Lower lobe of right lung (tissue), 2 donors: Measurements from ENCODE around the gene MELTF. TPM values are rescaled to one million over a fixed set of nuclear protein-coding genes. Genes with fewer than 3 reads are reported as not detected.
A peak's percentile ranks its signal among the peaks of the same experiment; 100 is the strongest.

Experiments
- ATAC-seq, 2 donors: fragments of 200-7000 bp; cut with Tn5 transposase; one replicate each; pipeline ENCODE4 v1.9.1; 2020 to 2022; ENCODE audit warnings: mild to moderate bottlenecking in 2 of 2, moderate library complexity in 2 of 2
- DNase-seq: peaks from one replicate; pipeline ENCODE4 v3.0.0-alpha.2; 2020
- H3K27ac ChIP-seq: fragments of 200-600 bp; one replicate; pipeline ENCODE4 v1.8.0; 2022
- H3K27me3 ChIP-seq: fragments of 200-600 bp; one replicate; pipeline ENCODE4 v1.8.0; 2022; ENCODE audit warnings: low read depth
- H3K36me3 ChIP-seq: fragments of 200-600 bp; one replicate; pipeline ENCODE4 v1.8.0; 2022; ENCODE audit warnings: mild to moderate bottlenecking
- H3K4me1 ChIP-seq: fragments of 200-600 bp; one replicate; pipeline ENCODE4 v1.8.0; 2022
- H3K4me3 ChIP-seq: fragments of 200-600 bp; one replicate; pipeline ENCODE4 v1.8.0; 2022; ENCODE audit warnings: mild to moderate bottlenecking
- H3K9me3 ChIP-seq: fragments of 200-600 bp; one replicate; pipeline ENCODE4 v1.8.0; 2022
- intact Hi-C: fragments of 100-400 bp; cut with DNase I; formaldehyde crosslinking; loops from one replicate; pipeline ENCODE4 v1.11.0; 2022
- total RNA-seq: library from RNA; stranded (reverse); fragmentation: NEBNext Ultra II Directional; extraction: Animal tissue kit (Norgen Biotek cat#: 25700); gene quantifications from one replicate; pipeline ENCODE4 v1.2.1, GENCODE V29; 2021
- TF ChIP-seq, protein P1 (sequence below): fragments of 200-600 bp; IDR thresholded peaks from one replicate; pipeline ENCODE4 v1.8.0; 2022; ENCODE audit warnings: antibody characterized with exemption, mild to moderate bottlenecking
- donor health status: DM: no; HTN: yes; CAD: no; lungs with severe emphysema.

The MELTF gene
- total RNA-seq, 1 donor from 2014 or later = 5.2 TPM

DNA sequence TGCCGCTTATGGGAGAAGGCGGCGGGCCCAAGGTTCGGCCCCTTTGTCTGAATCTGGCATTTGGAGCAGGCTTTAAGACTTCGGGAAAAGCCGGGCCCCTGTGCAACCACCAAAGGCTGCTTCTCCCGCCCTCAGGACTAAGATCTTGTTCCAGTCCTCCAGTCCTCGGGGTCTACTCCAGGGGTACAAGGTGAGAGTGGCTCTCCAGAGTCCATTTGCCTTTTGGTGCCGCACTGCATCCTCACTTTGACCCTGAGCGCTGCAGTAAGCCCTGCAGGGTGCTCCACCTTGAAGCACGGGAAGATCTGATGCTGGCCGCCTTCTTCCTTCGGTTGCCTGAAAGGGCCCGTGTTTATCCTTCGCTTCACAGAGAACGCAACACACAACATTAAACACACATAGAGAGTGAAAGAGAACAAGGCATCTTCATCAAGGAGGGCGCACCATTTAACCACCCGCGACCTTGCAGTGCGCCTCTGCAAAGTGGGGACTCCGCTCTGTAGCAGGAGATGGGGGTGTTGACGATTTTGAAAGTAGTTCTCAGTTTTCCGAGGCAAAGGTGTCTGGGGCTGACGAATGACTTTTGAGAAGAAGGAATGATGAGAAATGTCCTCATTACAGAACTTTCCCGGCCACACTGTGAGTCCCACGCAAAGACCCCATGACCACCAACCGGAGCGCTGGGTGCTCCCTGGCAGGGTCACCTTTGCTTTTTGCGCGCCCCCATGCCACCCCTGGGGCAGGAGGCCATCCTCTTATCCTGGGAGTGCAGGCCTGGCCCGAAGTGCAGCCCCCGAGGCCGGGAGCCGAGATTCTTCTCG, 62.0 kb downstream of the MELTF start:
- Histone ChIP-seq H3K4me3 (peak overlapping the region; percentile 89), H3K27me3 (no peaks in the 10 kb centered on the region), H3K36me3 (peaks cover 5% of the 10 kb centered on the region), H3K9me3 (no peaks in the 10 kb centered on the region), H3K27ac (peak overlapping the region; percentile 84), H3K4me1 (peaks cover 11% of the 10 kb centered on the region)
- ATAC-seq (no peak), DNase-seq (no peak)
- TF ChIP-seq, protein P1, sequence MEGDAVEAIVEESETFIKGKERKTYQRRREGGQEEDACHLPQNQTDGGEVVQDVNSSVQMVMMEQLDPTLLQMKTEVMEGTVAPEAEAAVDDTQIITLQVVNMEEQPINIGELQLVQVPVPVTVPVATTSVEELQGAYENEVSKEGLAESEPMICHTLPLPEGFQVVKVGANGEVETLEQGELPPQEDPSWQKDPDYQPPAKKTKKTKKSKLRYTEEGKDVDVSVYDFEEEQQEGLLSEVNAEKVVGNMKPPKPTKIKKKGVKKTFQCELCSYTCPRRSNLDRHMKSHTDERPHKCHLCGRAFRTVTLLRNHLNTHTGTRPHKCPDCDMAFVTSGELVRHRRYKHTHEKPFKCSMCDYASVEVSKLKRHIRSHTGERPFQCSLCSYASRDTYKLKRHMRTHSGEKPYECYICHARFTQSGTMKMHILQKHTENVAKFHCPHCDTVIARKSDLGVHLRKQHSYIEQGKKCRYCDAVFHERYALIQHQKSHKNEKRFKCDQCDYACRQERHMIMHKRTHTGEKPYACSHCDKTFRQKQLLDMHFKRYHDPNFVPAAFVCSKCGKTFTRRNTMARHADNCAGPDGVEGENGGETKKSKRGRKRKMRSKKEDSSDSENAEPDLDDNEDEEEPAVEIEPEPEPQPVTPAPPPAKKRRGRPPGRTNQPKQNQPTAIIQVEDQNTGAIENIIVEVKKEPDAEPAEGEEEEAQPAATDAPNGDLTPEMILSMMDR = no peak
- intact Hi-C loops = no loop called here

DNA sequence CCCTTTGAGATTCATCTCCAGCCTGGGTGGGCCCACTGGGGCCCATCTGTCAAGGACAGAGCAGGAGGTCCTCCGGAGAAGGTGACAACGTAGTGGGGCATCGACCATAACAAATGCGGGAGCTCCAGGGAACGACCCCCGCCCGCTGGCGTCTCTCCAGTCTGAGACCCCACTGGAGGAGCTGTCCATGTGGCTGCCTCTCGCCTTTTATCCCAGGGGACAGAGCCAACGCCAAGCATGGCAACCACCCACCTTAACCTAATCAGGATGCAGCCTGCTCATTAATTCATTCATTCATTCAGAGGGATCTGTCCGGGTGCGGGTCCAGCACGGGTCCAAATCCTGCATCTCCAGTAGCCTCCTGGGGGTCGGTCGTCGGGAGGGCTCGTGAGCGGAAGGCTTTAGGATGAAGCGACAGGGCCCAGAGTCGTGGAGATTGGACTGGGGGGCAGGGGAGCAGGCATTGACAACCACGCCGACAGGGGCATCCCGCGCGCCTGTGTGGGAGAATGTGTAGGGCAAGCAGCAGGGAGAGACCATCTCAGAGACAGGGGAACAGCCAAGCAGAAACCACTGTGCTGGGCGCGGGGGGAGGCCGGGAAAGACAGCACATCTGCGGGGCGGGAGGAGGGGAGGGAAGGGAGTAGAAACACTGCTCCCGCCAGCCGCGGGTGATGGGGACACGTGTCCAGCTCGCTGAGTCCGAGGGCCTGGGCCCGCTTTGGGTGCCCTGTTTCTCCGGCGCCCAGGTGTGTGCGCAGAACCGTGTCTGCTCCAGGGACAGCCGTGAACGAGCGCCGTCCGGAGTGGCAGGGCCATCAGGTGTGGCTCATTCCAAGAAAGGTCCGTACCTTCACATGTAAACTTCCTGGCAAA, 62.9 kb downstream of the MELTF start:
- no peaks in the 10 kb centered on the region for H3K9me3 ChIP-seq
- intact Hi-C loops = no loop called here
- H3K4me3 ChIP-seq = no peak overlapping the region
- H3K4me1 ChIP-seq = peaks cover 11% of the 10 kb centered on the region
- no peaks in the 10 kb centered on the region for H3K27me3 ChIP-seq
- DNase-seq (no peak), ATAC-seq (no peak)
- TF ChIP-seq, protein P1 = no peak
- H3K27ac ChIP-seq = no peak overlapping the region
- peaks cover 5% of the 10 kb centered on the region for H3K36me3 ChIP-seq

DNA sequence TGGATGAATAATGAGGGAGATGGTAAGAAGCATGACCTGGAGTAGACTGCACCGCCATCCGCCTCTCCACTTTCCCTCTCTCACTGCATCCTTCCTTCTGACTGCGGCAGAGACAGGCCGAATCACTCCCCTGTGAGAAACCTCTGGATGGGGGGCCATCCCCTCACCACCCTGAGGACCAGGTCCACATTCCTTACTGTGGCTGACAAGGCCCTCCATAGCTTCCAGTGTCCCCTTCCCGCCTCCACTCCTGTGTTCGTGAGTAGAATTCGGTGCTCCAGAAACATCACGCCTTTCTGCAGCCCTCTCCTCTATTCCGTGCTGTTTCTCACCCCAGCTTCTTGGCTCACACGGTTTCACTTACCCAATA, 63.8 kb downstream of the MELTF start:
- Histone ChIP-seq H3K9me3 (no peaks in the 10 kb centered on the region), H3K4me1 (peaks cover 11% of the 10 kb centered on the region), H3K36me3 (peaks cover 5% of the 10 kb centered on the region), H3K27ac (no peak overlapping the region), H3K27me3 (no peaks in the 10 kb centered on the region), H3K4me3 (no peak overlapping the region)
- intact Hi-C loops = no loop called here
- DNase-seq = no peak
- ATAC-seq = no peak
- TF ChIP-seq, protein P1 = no peak

DNA sequence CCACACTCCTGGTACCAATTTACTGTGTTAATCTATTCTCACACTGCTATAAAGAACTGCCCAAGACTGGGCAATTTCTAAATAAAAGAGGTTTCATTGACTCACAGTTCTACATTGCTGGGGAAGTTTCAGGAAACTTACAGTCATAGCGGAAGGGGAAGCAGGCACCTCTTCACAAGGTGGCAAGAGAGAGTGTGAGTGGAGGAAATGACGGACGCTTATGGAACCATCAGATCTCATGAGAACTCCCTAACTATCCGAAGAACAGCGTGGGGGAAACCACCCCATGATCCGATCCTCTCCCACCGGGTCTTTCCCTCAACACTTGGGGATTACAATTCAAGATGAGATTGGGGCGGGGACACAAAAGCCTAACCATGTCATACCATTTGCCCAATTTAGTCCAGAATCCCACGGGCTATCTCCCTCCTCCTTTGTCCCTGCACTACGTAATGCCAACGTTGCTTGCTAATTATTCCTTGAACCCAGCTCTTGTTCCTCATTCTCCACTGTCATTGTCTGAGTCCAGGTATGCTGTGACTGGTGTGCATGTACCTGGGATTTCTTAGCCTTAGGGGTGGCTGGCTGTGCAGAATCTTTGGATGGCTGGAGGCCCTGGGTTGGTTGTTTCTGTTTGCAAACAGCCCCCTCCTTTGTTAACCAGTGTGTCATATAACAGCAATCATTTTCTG, 64.4 kb downstream of the MELTF start:
- Histone ChIP-seq H3K27ac (no peak overlapping the region), H3K27me3 (no peaks in the 10 kb centered on the region), H3K9me3 (no peaks in the 10 kb centered on the region), H3K36me3 (peaks cover 5% of the 10 kb centered on the region), H3K4me1 (peaks cover 11% of the 10 kb centered on the region), H3K4me3 (no peak overlapping the region)
- TF ChIP-seq, protein P1 = no peak
- no peak for DNase-seq
- intact Hi-C loops = no loop called here
- no peak for ATAC-seq

DNA sequence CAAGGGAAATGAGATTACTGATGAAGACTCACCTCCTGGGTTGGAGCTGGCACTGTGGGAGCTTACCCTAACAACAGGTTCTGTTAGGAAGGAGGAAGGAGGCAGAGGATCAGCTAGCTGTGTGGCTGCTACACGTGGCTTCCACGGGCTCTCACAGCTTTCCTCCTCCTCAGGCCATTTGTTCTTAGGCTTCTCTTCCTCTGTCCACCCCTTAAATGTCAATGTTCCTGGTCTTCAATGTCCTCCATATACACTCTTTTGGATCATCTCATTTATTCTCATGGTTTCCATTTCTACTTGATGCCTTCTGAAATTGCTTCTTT, 66.0 kb downstream of the MELTF start:
- H3K4me3 ChIP-seq = no peak overlapping the region
- peaks cover 5% of the 10 kb centered on the region for H3K36me3 ChIP-seq
- intact Hi-C loops = no loop called here
- no peaks in the 10 kb centered on the region for H3K9me3 ChIP-seq
- H3K27me3 ChIP-seq = no peaks in the 10 kb centered on the region
- TF ChIP-seq, protein P1 = no peak
- no peak overlapping the region for H3K27ac ChIP-seq
- ATAC-seq (no peak), DNase-seq (no peak)
- peaks cover 11% of the 10 kb centered on the region for H3K4me1 ChIP-seq
